Activated CD4-positive, alpha-beta T cell treated with anti-CD3 and anti-CD28 coated beads, Interleukin-2, amount 50 U/mL, for 16 hours (primary cell): Measurements from ENCODE around the gene IGHMBP2.

Experiments used
- DNase-seq: peaks from one replicate; pipeline ENCODE4 v3.0.0-alpha.2; 2020

Gene IGHMBP2

GRCh38 chr11:68928136-68928880, 24.6 kb downstream of the IGHMBP2 start:
- DNase-seq, result no peak

GRCh38 chr11:68929135-68929534, 25.4 kb downstream of the IGHMBP2 start:
- no peak for DNase-seq

GRCh38 chr11:68929706-68930570, 26.2 kb downstream of the IGHMBP2 start:
- no peak for DNase-seq

GRCh38 chr11:68930991-68931855, 27.5 kb downstream of the IGHMBP2 start:
- no peak for DNase-seq

- DNase-seq, result no peak
Measured at GRCh38 chr11:68931911-68932310, 28.2 kb downstream of the IGHMBP2 start.

GRCh38 chr11:68932358-68932757, 28.7 kb downstream of the IGHMBP2 start:
- no peak for DNase-seq

- DNase-seq, result no peak
Measured at GRCh38 chr11:68932933-68933577, 29.4 kb downstream of the IGHMBP2 start.

- DNase-seq, result no peak
Measured at GRCh38 chr11:68933605-68934320, 30.1 kb downstream of the IGHMBP2 start.

GRCh38 chr11:68934321-68934645, 30.6 kb downstream of the IGHMBP2 start:
- no peak for DNase-seq

GRCh38 chr11:68934666-68935065, 31.0 kb downstream of the IGHMBP2 start:
- DNase-seq, result no peak

GRCh38 chr11:68935066-68935465, 31.4 kb downstream of the IGHMBP2 start:
- no peak for DNase-seq

GRCh38 chr11:68935516-68936357, 32.0 kb downstream of the IGHMBP2 start:
- no peak for DNase-seq

GRCh38 chr11:68936358-68936636, 32.6 kb downstream of the IGHMBP2 start:
- no peak for DNase-seq

GRCh38 chr11:68936676-68937620, 33.3 kb downstream of the IGHMBP2 start:
- DNase-seq, result no peak

GRCh38 chr11:68938088-68938487, 34.4 kb downstream of the IGHMBP2 start:
- no peak for DNase-seq

- DNase-seq, result no peak
Measured at GRCh38 chr11:68938816-68939582, 35.3 kb downstream of the IGHMBP2 start.

- no peak for DNase-seq
Measured at GRCh38 chr11:68939583-68940555, 36.2 kb downstream of the IGHMBP2 start.
